Suprapubic skin (tissue), 4 donors: ENCODE results near the gene FBXW2. TPM values are rescaled to one million over a fixed set of nuclear protein-coding genes. Genes with fewer than 3 reads are reported as not detected.

ENCODE experiments used
- DNase-seq, 2 donors: peaks; one replicate each; pipeline ENCODE4 v3.0.0-alpha.2; 2019; ENCODE audit warnings: low spot score in 2 of 2
- H3K27ac ChIP-seq: fragments of 200-600 bp; sonication (generic); one replicate; pipeline ENCODE4 v1.5.1; 2019
- H3K27me3 ChIP-seq: fragments of 200-600 bp; sonication (generic); one replicate; pipeline ENCODE4 v1.5.1; 2019
- H3K36me3 ChIP-seq: fragments of 200-600 bp; sonication (generic); one replicate; pipeline ENCODE4 v1.5.1; 2019
- H3K4me1 ChIP-seq: fragments of 200-600 bp; sonication (generic); one replicate; pipeline ENCODE4 v1.5.1; 2019
- H3K4me3 ChIP-seq: fragments of 200-600 bp; sonication (generic); one replicate; pipeline ENCODE4 v1.5.1; 2019; ENCODE audit warnings: mild to moderate bottlenecking
- H3K9me3 ChIP-seq: fragments of 200-600 bp; sonication (generic); one replicate; pipeline ENCODE4 v1.5.1; 2019
- CTCF ChIP-seq, 2 donors: fragments of 200-600 bp in 1 of 2; fragments of 450-650 bp in 1 of 2; sonication (generic) in 1 of 2; IDR thresholded peaks; one replicate each; pipeline ENCODE4 v1.5.1; 2016 to 2019; ENCODE audit warnings: antibody characterized with exemption in 2 of 2, mild to moderate bottlenecking in 1 of 2, moderate library complexity in 1 of 2
- EP300 ChIP-seq: sonication (generic); formaldehyde crosslinking; IDR thresholded peaks from one replicate; pipeline ENCODE4 v1.6.1; 2017; ENCODE audit warnings: antibody characterized with exemption
- POLR2A ChIP-seq, 2 donors: fragments of 450-650 bp; IDR thresholded peaks; one replicate each; pipeline ENCODE4 v1.6.1; 2017; ENCODE audit warnings: antibody characterized with exemption in 2 of 2, mild to moderate bottlenecking in 2 of 2, moderate library complexity in 2 of 2
- POLR2AphosphoS5 ChIP-seq, 3 donors: sonication (generic); formaldehyde crosslinking; IDR thresholded peaks; one replicate each; pipeline ENCODE4 v1.6.1; 2017; ENCODE audit warnings: antibody characterized with exemption in 3 of 3
- WGBS: methylation state at CpG from one replicate; pipeline ENCODE4 v1.1.5; 2018; 5-methylcytosine and 5-hydroxymethylcytosine counted together
- total RNA-seq, 4 donors: library from RNA; depleted of rRNA; stranded (reverse); fragments of >200 nt; gene quantifications; one replicate each; pipeline ENCODE4 v1.1.0, GENCODE V29; 2016

The FBXW2 gene
- total RNA-seq, 4 donors from 2014 or later: 40.4 to 74.8 (median 52.3) TPM

- H3K4me1 ChIP-seq: peaks cover 58% of the 10 kb centered on the region
- 1% methylated on average over 36 of the region's 50 CpGs for WGBS
Observed at GRCh38 chr9:120713257-120714087, 79.7 kb downstream of the FBXW2 start.

DNA sequence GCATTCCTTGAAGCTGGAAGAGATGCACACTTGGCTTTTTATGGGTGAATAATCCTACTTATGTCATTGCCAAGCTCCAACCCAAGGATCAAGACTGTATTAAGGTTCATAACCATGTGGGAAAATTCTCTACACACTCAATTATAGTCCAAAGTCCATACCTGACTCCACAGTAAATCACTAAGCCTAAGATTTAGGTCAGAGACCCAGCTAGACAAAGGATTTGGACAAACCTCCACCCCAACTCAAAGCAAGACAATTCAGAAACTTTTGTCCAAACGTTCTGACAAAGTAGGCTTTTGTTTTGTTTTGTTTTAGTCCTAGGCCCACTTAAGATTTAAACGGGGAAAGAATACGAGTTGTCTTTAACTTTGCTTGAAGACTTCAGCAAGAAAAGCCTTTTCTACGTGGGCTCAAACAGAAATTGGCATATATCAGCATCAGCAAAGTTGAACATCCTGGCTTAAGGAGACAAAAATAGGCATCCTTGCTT lies 80.6 kb downstream of the FBXW2 start:
- H3K4me1 ChIP-seq: peaks cover 67% of the 10 kb centered on the region
- TF ChIP-seq CTCF (IDR thresholded peaks at IDR 0.05) (no peak), POLR2AphosphoS5 (IDR thresholded peaks at IDR 0.05) (no peak), EP300 (no peak), POLR2A (IDR thresholded peaks at IDR 0.05) (no peak)
- H3K27me3 ChIP-seq: no peaks in the 10 kb centered on the region
- no peak for DNase-seq
- 21% methylated on average over 4 of the region's 4 CpGs for WGBS
- no peaks in the 10 kb centered on the region for H3K9me3 ChIP-seq
- H3K27ac ChIP-seq: peak overlapping the region; percentile 91
- no peaks in the 10 kb centered on the region for H3K36me3 ChIP-seq
- H3K4me3 ChIP-seq: peak overlapping the region; percentile 84

More at GRCh38 chr9:120713257-120714087, 79.7 kb downstream of the FBXW2 start:
- DNase-seq: peak in 1 of 2 donors; percentile 75
- Histone ChIP-seq H3K36me3 (no peaks in the 10 kb centered on the region), H3K27ac (peak overlapping the region; percentile 91), H3K4me3 (peak overlapping the region; percentile 84), H3K27me3 (no peaks in the 10 kb centered on the region), H3K9me3 (no peaks in the 10 kb centered on the region)
- TF ChIP-seq CTCF (IDR thresholded peaks at IDR 0.05) (peak in 1 of 2 donors; percentile 3), POLR2AphosphoS5 (IDR thresholded peaks at IDR 0.05) (no peak)

DNA sequence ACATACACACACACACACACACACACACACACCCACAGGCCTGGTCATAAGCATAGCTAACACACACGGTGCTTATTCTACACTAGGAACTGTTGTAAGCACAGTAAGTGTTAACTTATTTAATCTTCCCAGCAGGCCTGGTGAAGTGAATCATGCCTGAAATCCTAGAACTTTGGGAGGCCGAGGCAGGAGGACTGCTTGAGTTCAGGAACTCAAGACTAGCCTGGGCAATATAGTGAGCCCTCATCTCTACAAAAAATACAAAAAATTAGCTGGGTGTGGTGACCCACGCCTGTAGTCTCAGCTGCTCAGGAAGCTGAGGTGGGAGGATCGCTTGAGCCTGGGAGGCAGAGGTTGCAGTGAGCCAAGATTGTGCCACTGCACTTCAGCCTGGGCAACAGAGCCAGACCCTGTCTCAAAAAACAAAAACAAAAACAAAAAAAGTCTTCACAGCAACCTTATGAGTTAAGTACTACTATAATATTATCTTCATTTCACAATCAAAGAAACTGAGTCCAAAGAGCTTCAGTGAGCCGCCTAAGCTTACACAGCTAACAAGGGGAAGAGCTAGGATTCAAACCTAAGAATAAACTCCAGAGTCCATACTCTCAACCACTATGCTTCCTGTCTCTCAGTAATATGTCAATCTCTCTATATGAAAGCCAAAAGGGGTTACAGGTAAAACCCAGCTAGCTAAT lies 81.2 kb downstream of the FBXW2 start:
- WGBS: 35% methylated on average over 5 of the region's 5 CpGs
- peak overlapping the region; percentile 84 for H3K4me3 ChIP-seq
- H3K27ac ChIP-seq: peak overlapping the region; percentile 91
- no peaks in the 10 kb centered on the region for H3K36me3 ChIP-seq
- no peaks in the 10 kb centered on the region for H3K9me3 ChIP-seq
- TF ChIP-seq CTCF (IDR thresholded peaks at IDR 0.05): no peak
- TF ChIP-seq EP300: no peak
- TF ChIP-seq POLR2AphosphoS5 (IDR thresholded peaks at IDR 0.05): no peak
- no peaks in the 10 kb centered on the region for H3K27me3 ChIP-seq
- no peak for DNase-seq
- H3K4me1 ChIP-seq: peaks cover 71% of the 10 kb centered on the region

DNA sequence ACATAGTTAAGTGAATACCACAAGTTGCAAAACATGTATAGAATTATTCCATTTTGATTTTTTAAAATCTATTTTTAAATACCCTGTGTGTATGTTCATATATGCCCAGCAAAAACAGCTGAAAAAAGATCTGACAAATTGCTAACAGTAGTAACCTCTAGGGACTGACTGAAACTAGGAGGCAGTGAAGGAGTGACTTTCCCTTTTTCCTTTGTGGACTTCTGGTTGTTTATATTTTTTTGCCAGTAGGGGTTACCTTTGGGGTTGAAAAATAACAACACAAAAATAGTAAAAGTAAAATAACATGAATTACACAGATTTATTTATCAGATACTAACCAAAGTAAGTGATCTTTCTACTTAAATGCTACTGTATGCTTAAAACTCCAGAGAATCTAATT lies 81.9 kb downstream of the FBXW2 start:
- H3K4me3 ChIP-seq: peak overlapping the region; percentile 84
- peak overlapping the region; percentile 91 for H3K27ac ChIP-seq
- no peaks in the 10 kb centered on the region for H3K27me3 ChIP-seq
- TF ChIP-seq POLR2A (IDR thresholded peaks at IDR 0.05): no peak
- TF ChIP-seq CTCF (IDR thresholded peaks at IDR 0.05): no peak
- TF ChIP-seq EP300: no peak
- no peak for TF ChIP-seq POLR2AphosphoS5 (IDR thresholded peaks at IDR 0.05)
- no peaks in the 10 kb centered on the region for H3K36me3 ChIP-seq
- H3K4me1 ChIP-seq: peaks cover 72% of the 10 kb centered on the region
- no peaks in the 10 kb centered on the region for H3K9me3 ChIP-seq
- DNase-seq: no peak
